ENCODE results near the gene SLC35B4.

Gene SLC35B4

GRCh38 chr7:134316539-134317344 is at the start of gene SLC35B4:
Gene SLC35B4, minus strand, starts transcription at chr7:134316930. Its CDS starts 179 bp downstream, at chr7:134316751.
- DNase-seq, result peak; percentile 96

GRCh38 chr7:134366481-134366880 is 49.8 kb upstream of the SLC35B4 start:
- DNase-seq, result no peak

- DNase-seq, result no peak
Measured at GRCh38 chr7:134365341-134366054, 48.8 kb upstream of the SLC35B4 start.

GRCh38 chr7:134364619-134365037 is 47.9 kb upstream of the SLC35B4 start:
- no peak for DNase-seq

GRCh38 chr7:134362587-134363483 is 46.1 kb upstream of the SLC35B4 start:
- DNase-seq, result no peak

GRCh38 chr7:134359787-134360432 is 43.2 kb upstream of the SLC35B4 start:
- no peak for DNase-seq

GRCh38 chr7:134357486-134357885 is 40.8 kb upstream of the SLC35B4 start:
- DNase-seq, result no peak

GRCh38 chr7:134356421-134356936 is 39.7 kb upstream of the SLC35B4 start:
- DNase-seq, result no peak

GRCh38 chr7:134355927-134356326 is 39.2 kb upstream of the SLC35B4 start:
- DNase-seq, result no peak

GRCh38 chr7:134355004-134355525 is 38.3 kb upstream of the SLC35B4 start:
- DNase-seq, result no peak

- DNase-seq, result no peak
Measured at GRCh38 chr7:134353411-134353810, 36.7 kb upstream of the SLC35B4 start.

GRCh38 chr7:134351424-134351823 is 34.7 kb upstream of the SLC35B4 start:
- DNase-seq, result no peak

- DNase-seq, result no peak
Measured at GRCh38 chr7:134350709-134351108, 34.0 kb upstream of the SLC35B4 start.

GRCh38 chr7:134347567-134347966 is 30.8 kb upstream of the SLC35B4 start:
- no peak for DNase-seq

- DNase-seq, result no peak
Measured at GRCh38 chr7:134343796-134344195, 27.1 kb upstream of the SLC35B4 start.

- no peak for DNase-seq
Measured at GRCh38 chr7:134343136-134343535, 26.4 kb upstream of the SLC35B4 start.

GRCh38 chr7:134339475-134339874 is 22.7 kb upstream of the SLC35B4 start:
- DNase-seq, result no peak

GRCh38 chr7:134337980-134338379 is 21.2 kb upstream of the SLC35B4 start:
- DNase-seq, result no peak

- DNase-seq, result no peak
Measured at GRCh38 chr7:134334408-134334807, 17.7 kb upstream of the SLC35B4 start.

GRCh38 chr7:134333943-134334342 is 17.2 kb upstream of the SLC35B4 start:
- DNase-seq, result no peak

GRCh38 chr7:134332892-134333291 is 16.2 kb upstream of the SLC35B4 start:
- no peak for DNase-seq

- DNase-seq, result no peak
Measured at GRCh38 chr7:134331393-134331792, 14.7 kb upstream of the SLC35B4 start.
